ENCODE measurements around the gene LGR4.
A peak's percentile ranks its signal among the peaks of the same experiment; 100 is the strongest.
"Not testable (repeated sequence)": the region's sequence is repeated elsewhere in the genome, so short reads cannot be mapped to it uniquely, and the experiment has no call there.

Gene LGR4, protein sequence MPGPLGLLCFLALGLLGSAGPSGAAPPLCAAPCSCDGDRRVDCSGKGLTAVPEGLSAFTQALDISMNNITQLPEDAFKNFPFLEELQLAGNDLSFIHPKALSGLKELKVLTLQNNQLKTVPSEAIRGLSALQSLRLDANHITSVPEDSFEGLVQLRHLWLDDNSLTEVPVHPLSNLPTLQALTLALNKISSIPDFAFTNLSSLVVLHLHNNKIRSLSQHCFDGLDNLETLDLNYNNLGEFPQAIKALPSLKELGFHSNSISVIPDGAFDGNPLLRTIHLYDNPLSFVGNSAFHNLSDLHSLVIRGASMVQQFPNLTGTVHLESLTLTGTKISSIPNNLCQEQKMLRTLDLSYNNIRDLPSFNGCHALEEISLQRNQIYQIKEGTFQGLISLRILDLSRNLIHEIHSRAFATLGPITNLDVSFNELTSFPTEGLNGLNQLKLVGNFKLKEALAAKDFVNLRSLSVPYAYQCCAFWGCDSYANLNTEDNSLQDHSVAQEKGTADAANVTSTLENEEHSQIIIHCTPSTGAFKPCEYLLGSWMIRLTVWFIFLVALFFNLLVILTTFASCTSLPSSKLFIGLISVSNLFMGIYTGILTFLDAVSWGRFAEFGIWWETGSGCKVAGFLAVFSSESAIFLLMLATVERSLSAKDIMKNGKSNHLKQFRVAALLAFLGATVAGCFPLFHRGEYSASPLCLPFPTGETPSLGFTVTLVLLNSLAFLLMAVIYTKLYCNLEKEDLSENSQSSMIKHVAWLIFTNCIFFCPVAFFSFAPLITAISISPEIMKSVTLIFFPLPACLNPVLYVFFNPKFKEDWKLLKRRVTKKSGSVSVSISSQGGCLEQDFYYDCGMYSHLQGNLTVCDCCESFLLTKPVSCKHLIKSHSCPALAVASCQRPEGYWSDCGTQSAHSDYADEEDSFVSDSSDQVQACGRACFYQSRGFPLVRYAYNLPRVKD

DNA sequence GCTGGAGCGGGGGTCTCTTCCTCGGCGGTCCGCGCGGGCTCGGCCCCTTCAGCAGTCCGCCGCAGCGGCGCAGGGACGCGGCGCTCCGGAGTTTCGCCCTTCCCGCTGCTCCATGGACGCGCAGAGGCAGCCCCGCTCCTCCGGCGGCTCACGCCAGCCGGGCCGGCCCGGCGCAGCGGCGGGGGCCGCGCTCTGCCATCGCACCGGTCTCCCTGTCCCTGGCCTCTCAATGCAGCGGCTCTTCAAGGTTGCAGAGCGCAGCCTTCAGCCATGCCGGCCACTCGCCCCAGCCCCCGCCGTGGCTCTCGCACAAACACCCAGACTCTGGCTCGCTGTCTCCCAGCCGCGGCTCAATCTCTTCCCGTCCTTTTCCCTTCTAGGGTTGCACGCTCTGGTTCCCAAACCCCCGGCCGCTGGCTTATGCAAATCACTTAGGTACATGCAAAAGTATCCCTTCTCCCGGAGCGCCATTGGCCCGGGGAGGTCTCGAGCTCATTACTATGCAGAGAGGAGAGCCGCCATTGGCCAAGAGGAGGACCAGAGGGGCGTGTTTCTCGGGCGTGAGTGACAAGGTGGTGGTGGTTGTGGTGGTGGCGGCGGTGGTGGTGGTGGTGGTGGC lies at the start of gene LGR4:
TSS of gene LGR4 (minus strand) at position 393 of the 619 bp plus-strand sequence. CDS start 488 bp downstream, outside the sequence.
- peak; percentile 94 for DNase-seq

DNA sequence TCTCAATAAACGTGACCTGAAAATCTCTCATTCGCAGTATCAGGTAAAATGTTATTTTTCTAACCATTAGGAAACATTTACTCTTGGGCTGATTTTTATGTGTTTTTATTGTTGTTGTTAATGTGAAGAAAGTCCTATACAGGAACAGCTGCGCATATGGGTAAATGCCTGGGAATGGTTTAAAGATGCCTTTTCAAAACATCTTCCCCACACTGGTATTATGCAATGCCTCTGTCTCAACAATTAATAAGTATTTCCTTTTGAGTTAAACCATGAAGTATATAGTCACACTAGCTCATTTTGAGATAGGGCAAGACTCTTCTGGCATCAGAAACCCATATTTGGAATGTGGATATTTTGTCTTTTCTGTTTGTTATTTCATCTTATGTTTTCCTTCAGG lies 47.6 kb upstream of the LGR4 start:
- DNase-seq: no peak

DNA sequence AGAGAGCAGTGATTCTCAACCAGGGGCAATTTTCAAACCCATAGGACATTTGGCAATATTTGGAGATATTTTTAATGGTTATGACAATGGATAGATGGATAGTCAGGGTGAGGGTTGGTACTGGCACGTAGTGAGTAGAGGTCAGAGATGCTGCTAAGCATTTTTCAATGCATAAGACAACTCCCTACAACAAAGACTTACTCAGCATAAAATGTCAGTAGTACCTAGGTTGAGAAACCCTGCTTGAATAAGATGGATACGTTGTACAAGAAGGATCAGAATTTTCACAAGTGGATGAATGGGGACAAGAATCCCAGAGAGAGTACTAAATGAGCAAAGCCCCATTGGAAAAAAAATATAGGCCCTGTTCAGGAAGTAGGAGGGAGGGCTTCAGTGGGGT lies 45.9 kb upstream of the LGR4 start:
- no peak for DNase-seq

DNA sequence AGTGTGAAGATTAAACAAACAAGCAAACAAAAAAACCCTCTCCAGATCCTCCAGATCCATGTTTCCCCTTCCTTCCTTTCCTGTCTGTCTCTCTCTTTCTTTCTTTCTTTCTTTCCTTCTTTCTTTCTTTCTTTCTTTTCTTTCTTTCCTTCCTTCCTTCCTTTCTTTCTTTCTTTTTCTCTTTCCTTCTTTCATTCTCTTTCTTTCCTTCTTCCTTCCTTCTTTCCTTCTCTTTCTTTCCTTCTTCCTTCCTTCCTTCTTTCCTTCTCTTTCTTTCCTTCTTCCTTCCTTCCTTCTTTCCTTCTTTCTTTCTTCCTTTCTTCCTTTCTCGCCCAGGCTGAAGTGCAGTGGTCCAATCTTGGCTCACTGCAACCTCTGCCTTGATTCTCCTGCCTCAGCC lies 44.9 kb upstream of the LGR4 start:
- DNase-seq: not testable (repeated sequence)

DNA sequence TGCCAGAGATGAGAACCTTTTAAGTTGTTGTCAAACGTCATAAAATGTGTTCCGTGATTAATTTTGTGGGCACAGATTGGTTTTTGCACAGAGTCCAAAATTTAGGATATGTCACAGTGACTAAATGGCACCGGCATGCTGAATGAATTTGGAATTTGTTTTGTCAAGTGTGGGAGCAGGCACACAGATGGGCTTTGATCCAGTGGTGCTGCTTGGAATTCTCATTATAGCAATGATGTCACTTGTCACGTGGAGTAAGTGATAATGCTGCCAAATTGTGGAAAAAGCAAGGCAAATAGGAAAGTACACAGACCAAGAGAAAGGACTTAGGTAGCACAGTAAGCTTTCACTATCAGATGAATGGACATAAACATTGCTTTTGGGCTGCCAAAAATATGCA lies 42.0 kb upstream of the LGR4 start:
- no peak for DNase-seq

GRCh38 chr11:27514076-27514475 lies 41.5 kb upstream of the LGR4 start:
- no peak for DNase-seq

- DNase-seq: no peak
Observed at GRCh38 chr11:27513389-27513788, 40.8 kb upstream of the LGR4 start.

- no peak for DNase-seq
Observed at GRCh38 chr11:27512238-27512637, 39.6 kb upstream of the LGR4 start.

DNA sequence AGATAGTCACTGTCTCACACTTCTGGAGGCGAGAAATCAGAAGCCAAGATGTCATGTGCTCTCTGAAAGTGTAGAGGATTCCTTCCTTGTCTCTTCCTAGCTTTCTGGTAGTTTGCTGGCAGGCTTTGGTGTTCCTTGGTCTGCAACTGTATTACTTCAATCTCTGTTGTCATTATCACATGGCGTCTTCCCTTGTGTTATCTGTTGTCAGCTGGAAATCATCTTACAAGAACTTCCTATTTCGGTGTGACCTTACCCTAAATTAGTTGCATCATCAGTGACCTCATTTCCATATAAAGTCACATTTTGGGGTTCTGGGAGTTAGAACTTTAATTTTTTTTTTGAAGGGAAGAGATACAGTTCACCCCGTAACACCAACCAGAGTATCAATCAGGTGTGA lies 37.3 kb upstream of the LGR4 start:
- DNase-seq: no peak

DNA sequence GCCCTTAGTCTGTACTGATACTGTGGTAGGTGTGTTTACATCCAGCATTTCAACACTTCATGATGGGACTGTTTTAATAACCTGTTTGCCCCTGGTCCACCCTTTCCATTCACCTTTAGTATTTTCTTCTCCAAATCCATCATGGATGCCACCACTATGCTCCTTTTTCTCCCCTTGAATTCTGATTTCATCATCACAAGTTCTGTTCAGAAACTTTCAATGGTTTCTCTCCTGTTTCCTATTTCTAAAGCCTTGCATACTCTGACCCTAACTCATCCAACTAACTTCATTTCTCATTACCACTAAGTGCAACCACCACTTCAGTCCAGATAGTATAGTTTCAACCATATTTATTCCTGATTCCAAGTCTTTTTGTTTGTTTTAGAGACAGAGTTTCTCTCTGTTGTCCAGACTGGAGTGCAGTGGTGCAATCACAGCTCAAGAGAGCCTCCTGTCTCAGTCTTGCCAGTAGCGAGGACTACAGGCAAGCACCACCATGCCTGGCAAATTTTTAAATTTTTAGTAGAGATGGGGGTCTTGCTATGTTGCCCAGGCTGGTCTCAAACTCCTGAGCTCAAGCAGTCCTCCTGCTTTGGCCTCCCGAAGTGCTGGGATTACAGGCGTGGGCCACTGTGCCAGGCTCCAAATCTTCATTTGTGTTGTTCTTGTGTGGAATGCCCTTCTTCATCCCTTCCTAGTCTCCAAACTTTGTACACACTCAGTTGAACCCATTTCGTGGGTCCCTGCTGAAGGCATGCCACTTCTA lies 35.1 kb upstream of the LGR4 start:
- DNase-seq: no peak

- peak; percentile 96 for DNase-seq
Observed at GRCh38 chr11:27506200-27507182, 33.9 kb upstream of the LGR4 start, which contains the start of gene LIN7C. Gene LIN7C, minus strand, starts transcription at chr11:27506769. Its CDS starts 17 bp downstream, at chr11:27506752.

- no peak for DNase-seq
Observed at GRCh38 chr11:27505781-27506180, 33.2 kb upstream of the LGR4 start.

- DNase-seq: no peak
Observed at GRCh38 chr11:27504205-27504604, 31.6 kb upstream of the LGR4 start.

DNA sequence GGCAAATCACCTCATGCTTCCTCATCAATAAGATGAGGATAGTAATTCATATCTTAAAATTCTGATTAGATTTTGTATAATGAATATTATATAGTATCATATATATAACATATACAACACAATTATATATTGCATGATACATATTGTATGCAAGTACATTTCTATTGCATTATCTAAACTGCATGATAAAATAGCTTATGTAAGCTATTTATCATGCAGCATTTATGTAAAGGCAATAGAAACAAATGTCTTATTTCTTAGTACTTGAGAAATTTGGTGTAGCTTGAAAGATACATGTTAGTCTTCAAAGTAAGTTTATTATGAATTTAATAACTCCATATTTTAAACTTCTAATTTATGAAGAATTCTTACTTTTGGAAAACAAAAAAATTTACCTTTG lies 28.5 kb upstream of the LGR4 start:
- no peak for DNase-seq

DNA sequence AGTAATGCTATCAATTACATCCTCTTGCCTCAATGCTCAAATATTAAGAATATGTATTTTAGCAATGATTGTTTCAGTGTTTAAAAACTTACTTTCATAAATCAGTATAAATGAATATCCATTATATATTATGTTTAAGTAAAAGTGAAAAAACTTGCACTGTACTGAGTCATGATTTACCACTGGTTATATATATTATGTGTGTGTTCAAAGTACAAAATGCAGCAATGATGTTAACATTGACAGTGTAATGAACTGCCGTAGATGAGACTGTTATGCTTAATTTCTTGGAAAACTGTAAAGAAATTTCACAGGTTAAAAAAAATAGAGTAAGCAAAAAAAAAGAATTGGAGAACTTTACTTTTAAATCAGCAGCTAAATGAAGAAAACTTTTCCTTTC lies 25.3 kb upstream of the LGR4 start:
- no peak for DNase-seq

DNA sequence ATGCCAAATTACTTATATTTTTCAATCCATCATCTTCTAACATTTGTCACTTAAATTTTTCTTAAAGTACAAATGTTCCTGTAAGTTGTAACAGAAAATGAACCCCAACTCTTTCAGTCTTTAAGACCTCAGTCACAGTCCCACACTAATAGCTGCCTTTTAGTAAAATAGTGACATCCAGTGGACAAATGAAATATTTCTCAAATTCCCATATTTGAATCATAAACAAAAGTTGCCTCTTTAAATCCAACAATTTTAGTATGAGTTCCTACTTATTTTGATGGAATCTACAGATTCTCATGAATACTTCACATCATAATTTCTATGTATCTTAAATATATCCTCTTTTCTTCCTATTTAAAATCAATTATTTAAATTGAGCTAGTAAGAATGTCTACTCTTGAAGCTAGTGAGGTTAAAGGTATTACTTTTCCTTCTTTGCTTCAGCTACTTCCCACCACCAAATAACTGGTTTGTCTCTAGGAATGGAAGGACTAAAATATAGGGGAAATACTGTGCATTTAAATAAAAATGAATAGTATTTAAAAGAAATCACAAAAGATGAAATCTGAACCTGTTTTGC lies 24.8 kb upstream of the LGR4 start:
- no peak for DNase-seq

GRCh38 chr11:27496461-27496860 lies 23.9 kb upstream of the LGR4 start:
- DNase-seq: no peak

GRCh38 chr11:27495710-27496300 lies 23.2 kb upstream of the LGR4 start:
- no peak for DNase-seq

DNA sequence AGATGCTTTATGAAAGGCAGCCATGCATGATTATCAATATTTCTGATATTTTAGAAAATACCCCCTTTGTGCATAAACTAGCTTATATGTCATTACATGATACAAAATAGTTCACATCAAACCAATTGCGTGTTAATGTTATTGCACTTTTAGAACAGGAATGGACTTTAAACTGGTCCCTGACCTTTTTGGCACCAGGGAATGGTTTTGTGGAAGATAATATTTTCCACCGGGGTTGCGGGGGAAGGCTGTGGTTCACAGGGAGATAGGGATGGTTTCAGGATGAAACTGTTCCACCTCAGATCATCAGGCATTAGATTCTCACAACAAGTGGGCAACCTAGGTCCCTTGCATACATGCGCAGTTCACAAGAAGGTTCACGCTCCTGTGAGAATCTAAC lies 16.5 kb upstream of the LGR4 start:
- DNase-seq: no peak

GRCh38 chr11:27487706-27488105 lies 15.1 kb upstream of the LGR4 start:
- no peak for DNase-seq
